H1 (cell line): ENCODE data around the gene PPIC. TPM values are rescaled to one million over a fixed set of nuclear protein-coding genes. Genes with fewer than 3 reads are reported as not detected.

ENCODE experiments used
- CTCF ChIA-PET: fragments of 300-600 bp; sonication (Branson Sonifier 250); formaldehyde crosslinking; loops from one replicate; lab custom pipeline; 2021; ENCODE audit not compliant: partially characterized antibody; lab: Charles Lee
- POLR2A ChIA-PET: fragments of 300-600 bp; sonication (Branson Sonifier 250); formaldehyde crosslinking; loops from one replicate; lab custom pipeline; 2021; ENCODE audit warnings: inconsistent platforms; ENCODE audit not compliant: partially characterized antibody; lab: Charles Lee
- DNase-seq, 2 experiments: peaks; one replicate each; pipeline versions ENCODE4 v3.0.0 to v3.0.0-alpha.2; 2010 to 2022; ENCODE audit warnings: low spot score in 2 of 2, low read depth in 1 of 2, mixed read lengths in 1 of 2
- FAIRE-seq: peaks from 2 replicates; lab custom pipeline; 2011; peaks lifted over from hg19 to GRCh38; lab: Jason Lieb, UNC
- H2AFZ ChIP-seq: 2 replicates; pipeline ENCODE4 v1.8.1; 2012; ENCODE audit warnings: low read length, inconsistent platforms
- H2AK5ac ChIP-seq: 2 replicates; pipeline ENCODE4 v1.6.1; 2013; ENCODE audit warnings: low read depth, low read length
- H2BK120ac ChIP-seq: replicated peaks from 2 replicates; pipeline ENCODE3; 2013; ENCODE audit warnings: low read depth, low read length, inconsistent platforms
- H2BK12ac ChIP-seq: 2 replicates; pipeline ENCODE4 v1.6.1; 2013; ENCODE audit warnings: low read depth, low read length
- H2BK15ac ChIP-seq: 2 replicates; pipeline ENCODE4 v1.6.1; 2013; ENCODE audit warnings: low read length
- H2BK20ac ChIP-seq: 2 replicates; pipeline ENCODE4 v1.6.1; 2013; ENCODE audit warnings: low read length
- H2BK5ac ChIP-seq: 2 replicates; pipeline ENCODE4 v1.6.1; 2013; ENCODE audit warnings: low read depth, low read length
- H3K14ac ChIP-seq: 2 replicates; pipeline ENCODE4 v1.6.1; 2013; ENCODE audit warnings: inconsistent platforms; ENCODE audit not compliant: insufficient read length
- H3K18ac ChIP-seq: 2 replicates; pipeline ENCODE4 v1.6.1; 2013; ENCODE audit warnings: low read length; ENCODE audit errors: extremely low read depth
- H3K23ac ChIP-seq: 2 replicates; pipeline ENCODE4 v1.6.1; 2013; ENCODE audit warnings: inconsistent platforms; ENCODE audit not compliant: insufficient read length
- H3K23me2 ChIP-seq: 2 replicates; pipeline ENCODE4 v1.6.1; 2013; ENCODE audit warnings: low read depth, low read length
- H3K27ac ChIP-seq: 2 replicates; pipeline ENCODE4 v1.6.1; 2011; ENCODE audit warnings: low read depth, low read length, inconsistent platforms
- H3K27me3 ChIP-seq, 4 experiments: replicated peaks in 1 of 4; 1 replicate in 1 of 4; 2 replicates in 3 of 4; pipeline versions ENCODE4 v1.6.1 to v1.8.1; 2011 to 2013; ENCODE audit warnings: low read length in 3 of 4, mild to moderate bottlenecking in 3 of 4, inconsistent platforms in 2 of 4, mixed read lengths in 2 of 4, moderate library complexity in 1 of 4; ENCODE audit not compliant: control insufficient read depth in 3 of 4, insufficient read depth in 3 of 4; ENCODE audit errors: extremely low read depth in 1 of 4
- H3K36me3 ChIP-seq, 4 experiments: 2 replicates each; pipeline versions ENCODE4 v1.6.1 to v1.8.1; 2011 to 2013; ENCODE audit warnings: mild to moderate bottlenecking in 4 of 4, low read length in 3 of 4, moderate library complexity in 2 of 4, control low read depth in 1 of 4, inconsistent platforms in 1 of 4; ENCODE audit not compliant: insufficient read depth in 4 of 4, control insufficient read depth in 2 of 4
- H3K4ac ChIP-seq: replicated peaks from 2 replicates; pipeline ENCODE3; 2013; ENCODE audit warnings: low read length, low read depth, mixed read lengths, inconsistent platforms; ENCODE audit not compliant: insufficient read length
- H3K4me1 ChIP-seq, 4 experiments: replicated peaks in 1 of 4; 1 replicate in 1 of 4; 2 replicates in 3 of 4; pipeline versions ENCODE4 v1.6.1 to v1.8.1; 2011 to 2013; ENCODE audit warnings: low read length in 3 of 4, inconsistent platforms in 2 of 4, mixed read lengths in 1 of 4; ENCODE audit not compliant: insufficient read depth in 4 of 4, control insufficient read depth in 3 of 4
- H3K4me2 ChIP-seq, 2 experiments: 2 replicates each; pipeline versions ENCODE4 v1.6.1 to v1.8.1; 2011 to 2013; ENCODE audit warnings: low read depth in 2 of 2, low read length in 2 of 2, control low read depth in 1 of 2, inconsistent platforms in 1 of 2, mild to moderate bottlenecking in 1 of 2; ENCODE audit not compliant: insufficient read depth in 1 of 2
- H3K4me3 ChIP-seq, 4 experiments: fragments of 200-600, 300-600 bp in 1 of 4; sonication (generic), shearing (Covaris generic), sonication (Bioruptor Twin) in 1 of 4; 2 replicates each; pipeline versions ENCODE4 v1.5.1 to v1.8.1; 2011 to 2016; ENCODE audit warnings: low read length in 4 of 4, low read depth in 3 of 4, control low read depth in 2 of 4, inconsistent platforms in 2 of 4, mild to moderate bottlenecking in 2 of 4, mixed read lengths in 1 of 4, moderate library complexity in 1 of 4; ENCODE audit not compliant: insufficient read depth in 2 of 4; ENCODE audit errors: extremely low read depth in 1 of 4
- H3K56ac ChIP-seq: replicated peaks from 2 replicates; pipeline ENCODE3; 2013; ENCODE audit warnings: low read depth, mild to moderate bottlenecking, mixed read lengths, low read length, inconsistent platforms; ENCODE audit not compliant: insufficient read length
- H3K79me1 ChIP-seq: 2 replicates; pipeline ENCODE4 v1.6.1; 2013; ENCODE audit warnings: low read depth, low read length, control low read depth
- H3K79me2 ChIP-seq, 2 experiments: 2 replicates each; pipeline versions ENCODE4 v1.6.1 to v1.8.1; 2012 to 2013; ENCODE audit warnings: low read length in 2 of 2, mild to moderate bottlenecking in 2 of 2, inconsistent platforms in 1 of 2; ENCODE audit not compliant: insufficient read depth in 2 of 2, control insufficient read depth in 1 of 2
- H3K9ac ChIP-seq, 4 experiments: replicated peaks in 1 of 4; 1 replicate in 1 of 4; 2 replicates in 3 of 4; pipeline versions ENCODE4 v1.6.1 to v1.8.1; 2011 to 2013; ENCODE audit warnings: low read depth in 3 of 4, low read length in 3 of 4, control low read depth in 2 of 4, mild to moderate bottlenecking in 2 of 4, moderate library complexity in 2 of 4, inconsistent platforms in 1 of 4; ENCODE audit errors: extremely low read depth in 1 of 4
- H3K9me3 ChIP-seq, 2 experiments: 2 replicates each; pipeline versions ENCODE4 v1.6.1 to v1.8.1; 2012 to 2013; ENCODE audit warnings: mild to moderate bottlenecking in 2 of 2, moderate library complexity in 2 of 2, control low read depth in 1 of 2, inconsistent platforms in 1 of 2, low read depth in 1 of 2, low read length in 1 of 2, mixed read lengths in 1 of 2; ENCODE audit not compliant: insufficient read depth in 2 of 2
- H4K20me1 ChIP-seq, 2 experiments: replicated peaks in 1 of 2; 2 replicates each; pipeline versions ENCODE3 to v1.8.1; 2011 to 2013; ENCODE audit warnings: inconsistent platforms in 2 of 2, low read length in 2 of 2, mild to moderate bottlenecking in 1 of 2; ENCODE audit not compliant: insufficient read depth in 2 of 2, control insufficient read depth in 1 of 2
- H4K5ac ChIP-seq: 2 replicates; pipeline ENCODE4 v1.6.1; 2013; ENCODE audit warnings: low read length, low read depth, mixed read lengths, inconsistent platforms; ENCODE audit not compliant: insufficient read length
- H4K8ac ChIP-seq: 2 replicates; pipeline ENCODE4 v1.8.0; 2013; ENCODE audit warnings: mild to moderate bottlenecking, moderate library complexity, low read length, inconsistent platforms; ENCODE audit not compliant: insufficient read depth; ENCODE audit errors: extremely low read depth
- H4K91ac ChIP-seq: replicated peaks from 2 replicates; pipeline ENCODE3; 2013; ENCODE audit warnings: low read length, mixed read lengths, inconsistent platforms; ENCODE audit not compliant: insufficient read length
- RNF2 ChIP-seq: fragments of 200-900, 300-1000 bp; sonication (generic); IDR thresholded peaks from 2 replicates; pipeline ENCODE4 v1.7.1; 2016; ENCODE audit warnings: borderline replicate concordance, low read depth, mild to moderate bottlenecking, antibody characterized with exemption, low read length; ENCODE audit not compliant: poor library complexity, severe bottlenecking; ENCODE audit errors: missing control alignments
- RXRA ChIP-seq: IDR thresholded peaks from 2 replicates; pipeline ENCODE4 v1.6.1; 2011; ENCODE audit warnings: low read depth, mild to moderate bottlenecking, low read length, moderate library complexity; ENCODE audit not compliant: insufficient read depth
- WGBS, 2 experiments: shearing (Covaris generic) in 1 of 2; methylation state at CpG; one replicate each; pipeline versions ENCODE4 v1.1.6 to v1.1.7; 2013 to 2015; ENCODE audit warnings: low lambda C conversion rate in 2 of 2, mixed read lengths in 2 of 2, inconsistent platforms in 1 of 2, low coverage in 1 of 2, missing lambda C conversion rate in 1 of 2; ENCODE audit not compliant: insufficient replicate concordance in 2 of 2, insufficient coverage in 1 of 2, insufficient read length in 1 of 2; ENCODE audit errors: extremely low coverage in 1 of 2, missing lambda C conversion rate in 1 of 2; 5-methylcytosine and 5-hydroxymethylcytosine counted together
- polyA plus RNA-seq, 7 experiments: library from polyadenylated mRNA; depleted of rRNA in 3 of 7; stranded (reverse) in 5 of 7; unstranded in 2 of 7; fragments of >200 nt in 5 of 7; fragments of 200-250 nt in 2 of 7; gene quantifications; 1 replicate in 5 of 7; 2 replicates in 1 of 7; 4 replicates in 1 of 7; pipeline versions ENCODE4 v1.2.1 to v1.2.3, GENCODE V29; 2011 to 2013; ENCODE audit warnings: missing spikeins in 2 of 7, mixed read lengths in 2 of 7
- total RNA-seq: library from RNA; stranded (reverse); fragmentation: NEBNext Ultra II Directional; extraction: Animal tissue kit (Norgen Biotek cat#: 25700); gene quantifications from 2 replicates; pipeline ENCODE4 v1.2.1, GENCODE V29; 2021

Gene PPIC
- total and polyA plus RNA-seq, 2 of the 8 experiments (the other 6 are each of a cell fraction or from before 2014, with no cell fraction given) = 8.5 to 10.4 TPM

DNA sequence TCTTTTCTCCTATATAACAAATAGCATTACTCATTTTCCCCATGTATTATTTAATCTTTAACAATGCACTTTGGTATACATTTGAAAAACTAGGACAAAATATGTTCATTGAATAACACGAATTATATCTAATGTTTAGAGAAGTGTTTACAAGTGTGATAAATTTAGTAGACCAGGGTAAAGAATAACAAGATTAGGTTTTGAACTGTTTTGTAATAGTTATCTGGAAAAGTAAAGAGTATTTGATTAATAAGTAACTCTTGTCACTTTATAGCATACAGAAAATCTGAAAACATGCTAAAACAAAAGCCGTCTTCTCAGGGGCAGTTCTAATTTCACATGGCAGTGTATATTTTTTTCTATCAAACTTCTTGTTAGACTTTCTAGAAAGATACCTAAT lies 58.5 kb downstream of the PPIC start:
- no peak for DNase-seq
- no peak overlapping the region for H2BK12ac ChIP-seq

More for the DNA sequence above, 58.5 kb downstream of the PPIC start:
- no peaks in the 10 kb centered on the region for H3K79me1 ChIP-seq
- H2AK5ac ChIP-seq = no peak overlapping the region
- no peaks in the 10 kb centered on the region for H3K27me3 ChIP-seq
- no peak overlapping the region for H3K23ac ChIP-seq
- no peak overlapping the region for H2BK20ac ChIP-seq
- H3K9ac ChIP-seq = no peak overlapping the region
- H3K4me2 ChIP-seq = no peak overlapping the region
- H3K9me3 ChIP-seq = no peaks in the 10 kb centered on the region
- H3K23me2 ChIP-seq = no peaks in the 10 kb centered on the region
- no peak overlapping the region for H4K91ac ChIP-seq
- TF ChIP-seq RNF2 = no peak
- TF ChIP-seq RXRA = no peak
- TF ChIP-seq, all 59 proteins: peak for 0
- Histone ChIP-seq H3K14ac (no peak overlapping the region), H3K79me2 (no peaks in the 10 kb centered on the region), H2AFZ (no peak overlapping the region), H3K56ac (no peak overlapping the region), H3K4ac (no peak overlapping the region), H4K5ac (no peak overlapping the region), H2BK5ac (no peak overlapping the region), H4K8ac (no peak overlapping the region), H2BK120ac (no peak overlapping the region), H3K4me3 (no peak overlapping the region), H3K36me3 (no peaks in the 10 kb centered on the region), H3K27ac (no peak overlapping the region), H2BK15ac (no peak overlapping the region), H3K18ac (no peak overlapping the region), H4K20me1 (no peaks in the 10 kb centered on the region), H3K4me1 (peaks cover 0 to 2% (median 0%) of the 10 kb centered on the region in 4 experiments; a peak in 1 of 7 replicates)
- CTCF ChIA-PET = no interaction called here
- 87% methylated on average over 2 of the region's 2 CpGs; no CpG with 5 or more reads in 1 of the 2 experiments for WGBS, 2 experiments
- FAIRE-seq = no peak
- POLR2A ChIA-PET = no interaction called here
